ENCODE measurements around the gene EIF2S2.

Gene EIF2S2

GRCh38 chr20:34068001-34068400, 44.0 kb downstream of the EIF2S2 start:
- no peak for TF ChIP-seq CTCF (IDR thresholded peaks at IDR 0.05; ENCODE audit: low read depth, low read length)
- no peak overlapping the region for H3K4me3 ChIP-seq (ENCODE audit: low read depth, low read length)

- no peak overlapping the region for H3K4me3 ChIP-seq (ENCODE audit: low read depth, low read length)
- TF ChIP-seq CTCF (IDR thresholded peaks at IDR 0.05; ENCODE audit: low read depth, low read length) = no peak
Measured at GRCh38 chr20:34066476-34067090, 45.5 kb downstream of the EIF2S2 start.

GRCh38 chr20:34065260-34065659, 46.8 kb downstream of the EIF2S2 start:
- no peak overlapping the region for H3K4me3 ChIP-seq (ENCODE audit: low read depth, low read length)
- TF ChIP-seq CTCF (IDR thresholded peaks at IDR 0.05; ENCODE audit: low read depth, low read length) = no peak

- no peak overlapping the region for H3K4me3 ChIP-seq (ENCODE audit: low read depth, low read length)
- no peak for TF ChIP-seq CTCF (IDR thresholded peaks at IDR 0.05; ENCODE audit: low read depth, low read length)
Measured at GRCh38 chr20:34064286-34064685, 47.8 kb downstream of the EIF2S2 start.

- no peak for TF ChIP-seq CTCF (IDR thresholded peaks at IDR 0.05; ENCODE audit: low read depth, low read length)
- no peak overlapping the region for H3K4me3 ChIP-seq (ENCODE audit: low read depth, low read length)
Measured at GRCh38 chr20:34062570-34063482, 49.2 kb downstream of the EIF2S2 start.

GRCh38 chr20:34061695-34062094, 50.3 kb downstream of the EIF2S2 start:
- no peak for TF ChIP-seq CTCF (IDR thresholded peaks at IDR 0.05; ENCODE audit: low read depth, low read length)
- no peak overlapping the region for H3K4me3 ChIP-seq (ENCODE audit: low read depth, low read length)

- no peak for TF ChIP-seq CTCF (IDR thresholded peaks at IDR 0.05; ENCODE audit: low read depth, low read length)
- H3K4me3 ChIP-seq (ENCODE audit: low read depth, low read length) = no peak overlapping the region
Measured at GRCh38 chr20:34060970-34061369, 51.1 kb downstream of the EIF2S2 start.
